Daoy (cell line): Measurements from ENCODE around the gene SCTR. TPM values are rescaled to one million over a fixed set of nuclear protein-coding genes. Genes with fewer than 3 reads are reported as not detected.

Experiments
- DNase-seq: peaks from one replicate; pipeline ENCODE4 v3.0.0-alpha.2; 2015; ENCODE audit warnings: low read depth
- total RNA-seq: library from RNA; depleted of rRNA; stranded (reverse); fragments of >200 nt; shearing (Covaris generic); gene quantifications from 2 replicates; pipeline ENCODE4 v1.2.3, GENCODE V29; 2014

The SCTR gene
- total RNA-seq, 1 experiment from 2014 or later: not detected

DNA sequence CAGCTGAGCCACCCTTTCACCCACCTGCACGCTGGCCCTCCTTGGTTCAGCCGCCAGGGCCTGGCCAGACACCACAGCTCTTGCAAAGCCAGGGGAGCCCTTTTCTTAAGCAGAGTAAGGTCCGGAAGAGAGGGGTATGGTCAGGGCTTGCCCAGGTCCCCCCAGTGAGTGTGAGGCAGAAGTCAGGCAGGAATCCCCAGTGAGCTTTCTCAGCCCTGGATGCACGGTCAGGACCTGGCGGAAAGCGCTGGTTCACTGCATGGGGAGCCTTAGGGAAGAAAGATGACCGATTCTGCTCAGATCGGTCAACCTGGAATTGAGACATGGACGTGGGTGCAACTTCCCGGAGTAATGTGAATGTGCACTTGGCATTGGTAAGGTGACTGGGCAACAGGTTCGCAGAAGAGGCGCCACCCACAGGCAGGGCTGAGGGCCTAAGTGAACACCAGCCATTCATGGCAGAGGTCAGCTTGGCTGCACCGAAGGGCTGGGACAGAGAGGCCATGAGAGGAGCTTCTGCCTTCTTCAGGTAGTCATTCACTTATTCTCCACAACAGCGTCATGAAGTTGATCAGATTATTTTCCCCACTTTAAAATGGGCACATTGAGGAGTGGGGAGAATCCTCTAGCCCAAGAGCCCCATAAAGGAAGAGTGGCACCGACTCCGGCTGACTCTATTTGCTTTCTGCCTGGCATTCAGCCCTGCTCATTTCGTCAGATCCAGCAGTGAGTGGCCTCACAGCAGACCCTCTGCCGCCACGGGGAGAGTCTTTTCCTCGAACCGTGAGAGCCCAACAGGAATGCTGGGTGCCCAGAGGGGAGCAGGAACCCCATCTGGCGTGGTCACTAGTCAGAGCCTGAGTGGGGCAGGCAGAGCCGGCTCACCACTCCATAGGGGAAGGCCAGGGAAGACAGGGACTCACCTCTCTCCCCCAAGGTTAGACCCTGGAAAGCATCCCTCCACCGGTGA is 35.8 kb downstream of the SCTR start:
- DNase-seq: no peak

DNA sequence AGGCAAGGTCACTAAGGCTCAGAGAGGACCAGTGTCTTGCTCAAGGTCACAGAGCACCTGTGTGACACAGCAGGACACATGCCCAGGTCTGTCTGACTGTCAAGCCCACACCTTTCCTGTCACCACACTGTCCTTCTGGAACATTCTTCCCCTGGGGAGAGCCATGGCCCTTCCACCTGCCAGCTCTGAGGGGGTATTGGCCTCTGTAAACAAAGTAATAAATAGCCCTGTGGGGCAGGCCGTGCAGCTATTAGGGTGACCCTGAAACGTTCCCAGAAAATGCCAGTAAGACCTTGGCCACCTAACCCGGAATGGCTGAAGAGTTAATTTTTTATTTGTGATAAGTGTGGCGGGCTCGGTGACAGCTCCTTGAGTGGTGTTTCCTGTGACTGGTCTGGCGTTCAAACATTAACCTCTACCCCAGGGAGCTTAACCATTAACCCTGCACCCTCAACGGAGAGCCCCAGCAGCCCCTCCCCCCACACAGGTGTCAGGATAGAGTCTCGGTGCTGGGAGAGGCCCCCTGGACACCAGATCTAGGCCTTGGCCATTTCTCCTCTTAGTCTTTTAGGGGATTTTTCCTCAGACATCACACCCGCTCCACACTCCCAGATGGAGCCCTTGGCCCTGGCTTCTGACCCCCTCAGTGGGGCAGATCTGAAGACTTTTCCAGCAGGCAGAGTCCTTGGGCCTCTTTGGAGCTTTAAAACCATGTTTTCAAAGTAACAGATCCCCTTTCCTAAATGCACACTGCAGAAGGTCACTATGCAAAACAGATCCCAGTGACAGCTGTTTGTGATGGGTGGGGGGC is 36.6 kb downstream of the SCTR start:
- no peak for DNase-seq

DNA sequence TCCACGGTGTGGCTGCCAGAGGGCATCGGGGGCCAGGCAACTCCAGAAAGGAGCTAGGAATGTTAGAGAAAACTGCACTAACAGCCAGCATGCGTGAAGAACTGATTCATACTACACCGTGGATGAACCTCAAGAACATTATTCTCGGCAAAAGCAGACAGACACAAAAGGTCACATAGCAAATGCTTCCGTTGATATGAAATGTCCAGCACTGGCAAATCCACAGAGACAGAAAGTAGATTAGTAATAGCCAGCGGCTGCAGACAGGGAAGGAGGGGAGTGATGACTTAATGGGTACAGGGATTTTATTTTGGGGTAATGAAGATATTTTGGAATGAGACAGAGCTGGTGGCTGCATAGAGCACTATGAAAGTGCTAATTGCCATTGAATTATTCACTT is 37.4 kb downstream of the SCTR start:
- DNase-seq: no peak

- no peak for DNase-seq
Measured at GRCh38 chr2:119486196-119486827, 38.0 kb downstream of the SCTR start.

- DNase-seq: no peak
Measured at GRCh38 chr2:119485336-119486110, 38.8 kb downstream of the SCTR start.

GRCh38 chr2:119484834-119485233 is 39.4 kb downstream of the SCTR start:
- no peak for DNase-seq

DNA sequence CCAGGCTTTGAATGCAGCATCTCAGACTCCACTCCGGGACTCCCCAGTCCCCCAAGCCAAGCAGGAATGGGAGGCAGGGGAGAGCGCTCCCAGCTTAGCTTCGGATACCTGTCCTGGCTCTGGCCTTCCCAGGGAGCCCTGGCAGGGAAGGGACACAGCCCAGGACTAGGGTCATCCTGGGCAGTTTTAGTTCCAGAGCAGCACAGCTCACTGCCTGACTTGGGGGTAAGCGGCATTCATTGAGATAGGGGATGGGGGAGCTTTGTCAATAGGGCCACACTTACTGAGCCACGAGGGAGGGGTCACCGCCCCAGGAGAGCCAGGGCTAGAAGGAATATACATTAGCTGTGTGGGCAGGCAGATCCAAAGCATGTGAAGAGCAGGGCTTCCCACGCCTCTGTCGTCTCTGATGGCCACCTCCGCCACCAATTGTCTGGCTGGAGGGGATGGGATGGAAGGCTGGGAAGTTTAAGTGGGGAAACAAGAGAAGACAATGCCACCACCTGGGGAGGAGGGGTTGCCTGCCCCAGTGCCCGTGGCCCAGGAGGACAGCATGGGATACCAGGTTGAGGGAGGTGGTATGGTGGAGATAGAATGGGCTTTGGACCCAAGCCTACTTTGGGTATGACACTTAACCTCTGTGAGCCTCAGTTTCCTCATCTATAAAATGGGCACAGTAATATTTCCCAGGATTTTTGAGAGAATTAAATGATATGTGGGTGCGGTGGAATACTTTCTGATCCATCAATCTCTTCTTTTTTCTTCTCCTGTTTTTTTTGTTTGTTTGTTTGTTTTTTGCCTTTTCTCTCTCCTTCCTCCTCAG is 40.2 kb downstream of the SCTR start:
- DNase-seq: no peak

DNA sequence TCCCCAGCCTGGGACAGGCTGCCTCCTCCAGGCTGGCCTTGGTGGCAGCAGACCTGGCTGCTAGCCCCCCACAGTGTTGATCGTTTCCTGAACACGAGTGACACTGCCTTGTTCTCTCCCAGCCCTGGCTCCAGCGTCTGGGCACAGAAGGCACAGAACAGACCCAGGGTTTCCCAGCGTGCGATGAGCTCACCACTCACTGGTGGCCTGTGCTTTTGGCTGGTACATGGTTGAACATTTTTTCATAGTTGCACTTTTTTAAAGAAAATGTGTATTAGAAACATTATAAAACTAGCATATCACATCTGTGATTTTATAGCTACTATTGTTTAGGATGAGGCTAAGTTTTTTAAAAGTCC is 40.9 kb downstream of the SCTR start:
- DNase-seq: no peak

GRCh38 chr2:119482481-119483394 is 41.5 kb downstream of the SCTR start:
- no peak for DNase-seq

DNA sequence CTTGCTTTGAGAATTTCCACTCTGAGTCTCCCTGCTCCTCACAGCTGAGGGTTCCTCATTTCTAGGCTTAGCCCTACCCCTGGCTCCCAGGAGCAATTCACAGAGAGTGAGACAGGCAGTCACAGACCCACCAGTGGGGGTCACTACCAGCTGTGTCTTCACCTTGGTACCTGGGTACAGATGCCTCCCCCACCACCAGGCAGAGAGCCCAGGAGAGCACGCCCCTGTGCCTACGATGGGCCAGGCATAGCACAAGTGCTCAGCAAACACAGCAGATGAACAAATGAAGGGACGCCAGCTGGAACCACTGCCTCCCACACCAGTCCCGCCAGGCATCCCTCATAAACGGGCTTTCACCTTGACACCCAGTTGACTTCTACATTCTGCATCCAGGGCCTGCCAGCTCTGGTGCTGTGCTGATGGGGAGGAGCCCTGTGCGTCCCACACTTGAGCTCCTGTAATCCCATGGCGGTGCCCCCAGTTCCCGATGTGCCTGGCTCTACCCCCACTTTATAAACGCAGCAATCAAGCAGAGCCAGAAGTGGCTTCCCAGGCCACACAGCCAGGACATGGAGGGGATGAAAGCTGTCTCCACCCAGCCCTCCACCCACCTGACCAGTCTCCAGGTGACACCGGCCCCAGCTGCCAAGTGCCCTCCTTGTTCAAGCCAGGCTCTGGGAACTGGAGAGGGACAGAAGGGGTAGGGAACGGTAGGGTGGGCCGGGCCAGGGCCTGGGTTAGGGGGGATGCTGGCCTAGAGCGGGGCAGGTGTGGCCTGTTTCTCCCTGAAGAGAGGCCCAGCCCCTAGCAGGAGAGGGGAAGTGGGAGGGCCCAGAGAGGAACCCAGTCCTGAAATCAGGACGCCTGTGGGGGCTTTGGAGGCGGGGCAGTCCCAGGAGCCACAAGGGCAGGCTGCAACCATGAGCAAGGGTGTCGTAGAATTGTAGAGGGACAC is 42.5 kb downstream of the SCTR start:
- DNase-seq: no peak

- no peak for DNase-seq
Measured at GRCh38 chr2:119480718-119481142, 43.6 kb downstream of the SCTR start.

GRCh38 chr2:119480184-119480583 is 44.1 kb downstream of the SCTR start:
- no peak for DNase-seq

GRCh38 chr2:119478978-119479295 is 45.3 kb downstream of the SCTR start:
- no peak for DNase-seq

GRCh38 chr2:119478188-119478977 is 45.9 kb downstream of the SCTR start:
- no peak for DNase-seq

DNA sequence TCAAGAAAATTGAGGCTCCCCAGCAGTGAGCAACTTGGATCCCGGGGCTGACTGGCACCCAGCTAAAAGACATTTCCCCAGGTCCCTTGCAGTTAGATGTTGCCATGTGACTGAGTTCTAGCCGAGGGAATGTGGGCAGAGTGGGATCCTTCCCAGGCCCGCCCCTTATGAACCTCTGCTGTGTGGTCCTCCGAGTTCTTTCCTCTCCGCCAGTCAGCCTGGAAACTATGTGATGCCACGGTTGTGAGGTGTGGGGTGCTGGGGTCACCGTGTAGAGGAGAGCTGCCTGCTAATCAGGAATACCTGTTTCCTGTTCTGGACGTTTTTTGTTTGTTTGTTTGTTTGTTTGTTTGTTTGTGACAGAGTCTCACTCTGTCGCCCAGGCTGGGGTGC is 47.2 kb downstream of the SCTR start:
- no peak for DNase-seq

DNA sequence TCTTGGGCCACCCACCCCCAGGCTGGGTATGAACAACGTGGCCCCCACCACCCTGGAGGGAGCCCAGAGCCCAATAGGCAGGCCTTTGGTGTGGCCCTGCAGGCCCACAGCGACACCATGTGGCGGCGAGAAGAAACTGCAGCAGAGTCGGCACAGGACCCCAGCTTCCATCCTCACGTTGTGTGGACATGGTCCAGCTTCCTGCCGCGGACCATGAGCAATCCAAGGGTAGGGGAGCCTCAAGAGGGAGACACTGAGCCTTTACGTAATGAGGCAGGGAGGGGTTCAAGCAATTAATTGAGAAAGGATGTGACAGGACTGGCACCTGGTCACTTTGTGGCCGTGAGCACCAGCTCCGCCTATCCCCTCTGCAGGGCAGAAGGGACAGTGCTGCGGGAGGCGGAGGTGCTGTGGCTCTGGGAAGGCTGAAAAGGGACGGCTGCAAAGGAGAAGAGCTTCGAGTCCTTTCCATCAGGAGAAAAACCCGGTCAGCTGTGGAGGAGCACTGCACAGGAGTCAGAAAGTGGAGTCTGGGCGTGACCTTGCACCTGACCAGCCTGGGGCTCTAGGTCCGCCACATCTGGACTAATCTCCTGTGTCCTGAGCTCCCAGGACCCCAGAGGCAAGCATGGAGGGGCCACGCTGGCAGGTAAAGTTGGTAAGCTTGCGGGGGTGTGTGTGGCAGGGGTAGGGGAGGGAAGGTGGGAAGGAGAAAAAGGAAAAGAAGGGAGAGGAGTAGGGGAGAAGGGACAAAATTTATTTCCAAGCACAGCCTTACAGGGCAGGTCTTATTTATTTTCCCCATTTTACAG is 47.8 kb downstream of the SCTR start:
- DNase-seq: peak; percentile 77

- DNase-seq: no peak
Measured at GRCh38 chr2:119475857-119476244, 48.4 kb downstream of the SCTR start.
